BE2C (cell line): Measurements from ENCODE around the gene FAM110A.
"Not testable (repeated sequence)": the region's sequence is repeated elsewhere in the genome, so short reads cannot be mapped to it uniquely, and the experiment has no call there.

Source experiments
- DNase-seq: peaks from one replicate; pipeline ENCODE4 v3.0.0-alpha.2; 2020
- H3K27me3 ChIP-seq: fragments of 250-450 bp; sonication (Bioruptor Pico); 2 replicates; pipeline ENCODE4 v1.5.1; 2020; ENCODE audit warnings: mild to moderate bottlenecking
- H3K36me3 ChIP-seq: fragments of 250-450 bp; sonication (Bioruptor Pico); 2 replicates; pipeline ENCODE4 v1.5.1; 2020; ENCODE audit warnings: mild to moderate bottlenecking
- H3K4me1 ChIP-seq: fragments of 250-450 bp; sonication (Bioruptor Pico); 2 replicates; pipeline ENCODE4 v1.5.1; 2020
- H3K4me3 ChIP-seq: 2 replicates; pipeline ENCODE4 v1.5.1; 2011; ENCODE audit warnings: low read depth, low read length
- H3K9me3 ChIP-seq: fragments of 250-450 bp; sonication (Bioruptor Pico); 2 replicates; pipeline ENCODE4 v1.5.1; 2020
- TF ChIP-seq, protein P1 (sequence below): IDR thresholded peaks from 2 replicates; pipeline ENCODE4 v1.5.1; 2012; ENCODE audit warnings: mild to moderate bottlenecking, low read depth, low read length

The FAM110A gene

DNA sequence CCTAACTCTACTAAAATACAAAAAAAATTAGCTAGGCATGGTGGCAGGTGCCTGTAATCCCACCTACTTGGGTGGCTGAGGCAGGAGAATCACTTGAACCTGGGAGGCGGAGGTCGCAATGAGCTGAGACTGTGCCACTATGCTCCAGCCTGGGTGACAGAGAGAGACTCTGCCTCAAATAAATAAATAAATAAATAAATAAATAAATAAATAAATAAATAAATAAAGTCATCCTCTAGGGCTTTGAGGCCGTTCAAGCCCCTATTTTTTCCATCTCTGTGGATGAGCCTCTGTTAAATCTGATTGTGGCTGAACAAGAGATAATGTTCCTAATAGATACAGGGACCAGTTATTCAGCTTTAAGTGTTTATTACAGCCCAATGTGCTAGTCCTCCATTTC lies 31.8 kb upstream of the FAM110A start:
- Histone ChIP-seq H3K4me1 (no peaks in the 10 kb centered on the region), H3K36me3 (no peaks in the 10 kb centered on the region), H3K27me3 (no peaks in the 10 kb centered on the region), H3K4me3 (no peak overlapping the region), H3K9me3 (no peaks in the 10 kb centered on the region)
- TF ChIP-seq, protein P1, sequence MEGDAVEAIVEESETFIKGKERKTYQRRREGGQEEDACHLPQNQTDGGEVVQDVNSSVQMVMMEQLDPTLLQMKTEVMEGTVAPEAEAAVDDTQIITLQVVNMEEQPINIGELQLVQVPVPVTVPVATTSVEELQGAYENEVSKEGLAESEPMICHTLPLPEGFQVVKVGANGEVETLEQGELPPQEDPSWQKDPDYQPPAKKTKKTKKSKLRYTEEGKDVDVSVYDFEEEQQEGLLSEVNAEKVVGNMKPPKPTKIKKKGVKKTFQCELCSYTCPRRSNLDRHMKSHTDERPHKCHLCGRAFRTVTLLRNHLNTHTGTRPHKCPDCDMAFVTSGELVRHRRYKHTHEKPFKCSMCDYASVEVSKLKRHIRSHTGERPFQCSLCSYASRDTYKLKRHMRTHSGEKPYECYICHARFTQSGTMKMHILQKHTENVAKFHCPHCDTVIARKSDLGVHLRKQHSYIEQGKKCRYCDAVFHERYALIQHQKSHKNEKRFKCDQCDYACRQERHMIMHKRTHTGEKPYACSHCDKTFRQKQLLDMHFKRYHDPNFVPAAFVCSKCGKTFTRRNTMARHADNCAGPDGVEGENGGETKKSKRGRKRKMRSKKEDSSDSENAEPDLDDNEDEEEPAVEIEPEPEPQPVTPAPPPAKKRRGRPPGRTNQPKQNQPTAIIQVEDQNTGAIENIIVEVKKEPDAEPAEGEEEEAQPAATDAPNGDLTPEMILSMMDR: no peak
- no peak for DNase-seq

DNA sequence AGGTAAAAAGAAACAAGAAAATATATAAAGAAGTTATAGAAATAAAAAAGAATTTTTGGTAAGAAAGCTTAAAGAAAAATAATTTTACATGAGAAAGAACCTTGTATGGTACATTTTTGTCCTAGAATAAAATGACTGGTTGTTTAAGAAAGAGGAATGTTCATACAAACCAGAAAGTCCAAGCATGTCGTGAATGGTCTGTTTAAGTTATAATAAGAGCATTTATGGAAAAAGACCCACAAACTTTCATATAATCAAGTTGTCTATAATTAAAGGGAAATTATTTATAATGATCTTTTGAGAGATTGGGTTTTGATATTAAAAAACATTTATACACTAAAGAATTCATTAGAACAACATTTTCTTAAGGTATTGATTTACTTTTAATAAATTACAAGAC lies 27.8 kb upstream of the FAM110A start:
- TF ChIP-seq, protein P1: no peak
- no peaks in the 10 kb centered on the region for H3K36me3 ChIP-seq
- H3K4me3 ChIP-seq: no peak overlapping the region
- H3K4me1 ChIP-seq: no peaks in the 10 kb centered on the region
- H3K27me3 ChIP-seq: no peaks in the 10 kb centered on the region
- DNase-seq: no peak
- H3K9me3 ChIP-seq: no peaks in the 10 kb centered on the region

DNA sequence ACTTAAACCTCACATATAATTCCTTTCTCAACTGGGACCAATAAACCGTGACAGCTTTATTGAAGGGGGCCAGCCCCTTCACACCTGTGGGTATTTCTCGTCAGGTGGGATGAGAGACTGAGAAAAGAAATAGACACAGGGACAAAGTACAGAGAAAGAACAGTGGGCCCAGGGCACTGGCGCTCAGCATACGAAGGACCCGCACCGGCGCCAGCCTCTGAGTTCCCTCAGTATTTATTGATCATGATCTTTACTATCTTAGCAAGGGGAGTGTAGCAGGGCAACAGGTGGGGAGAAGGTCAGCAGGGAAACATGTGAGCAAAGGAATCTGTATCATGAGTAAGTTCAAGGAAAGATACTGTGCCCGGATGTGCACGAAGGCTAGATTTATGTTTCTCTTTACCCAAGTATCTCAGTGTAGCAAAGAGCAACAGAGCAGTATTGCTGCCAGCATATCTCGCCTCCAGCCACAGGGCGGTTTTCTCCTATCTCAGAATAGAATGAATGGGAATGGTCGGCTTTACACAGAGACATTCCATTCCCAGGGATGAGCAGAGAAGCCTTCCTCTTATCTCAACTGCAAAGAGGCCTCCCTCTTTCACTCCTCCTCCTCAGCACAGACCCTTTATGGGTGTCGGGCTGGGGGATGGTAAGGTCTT lies 21.6 kb upstream of the FAM110A start:
- not testable (repeated sequence) for H3K36me3 ChIP-seq, DNase-seq, H3K9me3 ChIP-seq

DNA sequence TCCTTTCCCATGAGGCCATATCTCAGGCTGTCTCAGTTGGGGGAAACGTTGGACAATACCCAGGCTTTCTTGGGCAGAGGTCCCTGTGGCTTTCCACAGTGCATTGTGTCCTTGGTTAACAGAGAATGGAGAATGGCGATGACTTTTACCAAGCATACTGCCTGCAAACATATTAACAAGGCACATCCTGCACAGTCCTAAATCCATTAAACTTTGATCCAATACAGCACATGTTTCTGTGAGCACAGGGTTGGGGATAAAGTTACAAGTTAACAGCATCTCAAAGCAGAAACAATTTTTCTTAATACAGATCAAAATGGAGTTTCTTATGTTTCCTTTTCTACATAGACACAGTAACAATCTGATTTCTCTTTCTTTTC lies 21.1 kb upstream of the FAM110A start:
- DNase-seq: not testable (repeated sequence)

More for the DNA sequence above, 21.6 kb upstream of the FAM110A start:
- H3K27me3 ChIP-seq, H3K4me3 ChIP-seq, H3K4me1 ChIP-seq: not testable (repeated sequence)

DNA sequence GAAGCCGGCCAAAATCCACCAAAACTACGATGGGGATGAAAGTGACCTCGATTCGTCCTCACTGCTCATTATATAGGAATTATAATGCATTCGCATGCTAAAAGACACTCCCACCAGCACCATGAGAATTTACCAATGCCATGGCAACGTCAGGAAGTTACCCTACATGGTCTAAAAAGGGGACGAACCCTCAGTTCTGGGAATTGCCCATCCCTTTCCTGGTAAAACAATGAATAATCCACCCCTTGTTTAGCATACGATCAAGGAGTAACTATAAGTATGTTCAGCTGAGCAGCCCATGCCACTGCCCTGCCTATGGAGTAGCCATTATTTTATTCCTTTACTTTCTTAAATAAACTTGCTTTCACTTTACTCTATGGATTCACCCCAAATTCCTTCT lies 20.1 kb upstream of the FAM110A start:
- TF ChIP-seq, protein P1: no peak
- Histone ChIP-seq H3K4me1 (no peaks in the 10 kb centered on the region), H3K9me3 (no peaks in the 10 kb centered on the region), H3K36me3 (no peaks in the 10 kb centered on the region), H3K27me3 (no peaks in the 10 kb centered on the region), H3K4me3 (no peak overlapping the region)
- no peak for DNase-seq

More for the DNA sequence above, 21.1 kb upstream of the FAM110A start:
- not testable (repeated sequence) for H3K4me1 ChIP-seq, H3K9me3 ChIP-seq, H3K27me3 ChIP-seq, H3K36me3 ChIP-seq, H3K4me3 ChIP-seq

DNA sequence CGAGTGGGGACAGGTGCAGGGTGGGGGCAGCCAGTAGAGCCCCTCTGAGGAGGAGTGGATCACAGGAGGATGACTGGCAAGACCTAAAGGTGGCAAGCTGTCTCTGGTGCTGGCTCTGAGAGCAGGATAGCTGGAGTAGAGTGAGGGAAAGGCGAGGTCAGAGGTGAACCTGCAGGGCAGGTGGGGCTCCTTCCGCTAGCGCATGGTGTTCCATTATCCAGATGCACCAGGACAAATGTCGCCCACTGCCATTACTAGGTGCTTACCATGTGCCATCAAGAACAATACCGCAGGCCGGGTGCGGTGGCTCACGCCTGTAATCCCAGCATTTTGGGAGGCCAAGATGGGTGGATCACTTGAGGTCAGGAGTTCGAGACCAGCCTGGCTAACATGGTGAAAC lies 18.3 kb upstream of the FAM110A start:
- Histone ChIP-seq H3K4me3 (no peak overlapping the region), H3K9me3 (no peaks in the 10 kb centered on the region), H3K4me1 (no peaks in the 10 kb centered on the region), H3K36me3 (no peaks in the 10 kb centered on the region), H3K27me3 (no peaks in the 10 kb centered on the region)
- DNase-seq: no peak
- TF ChIP-seq, protein P1: no peak

DNA sequence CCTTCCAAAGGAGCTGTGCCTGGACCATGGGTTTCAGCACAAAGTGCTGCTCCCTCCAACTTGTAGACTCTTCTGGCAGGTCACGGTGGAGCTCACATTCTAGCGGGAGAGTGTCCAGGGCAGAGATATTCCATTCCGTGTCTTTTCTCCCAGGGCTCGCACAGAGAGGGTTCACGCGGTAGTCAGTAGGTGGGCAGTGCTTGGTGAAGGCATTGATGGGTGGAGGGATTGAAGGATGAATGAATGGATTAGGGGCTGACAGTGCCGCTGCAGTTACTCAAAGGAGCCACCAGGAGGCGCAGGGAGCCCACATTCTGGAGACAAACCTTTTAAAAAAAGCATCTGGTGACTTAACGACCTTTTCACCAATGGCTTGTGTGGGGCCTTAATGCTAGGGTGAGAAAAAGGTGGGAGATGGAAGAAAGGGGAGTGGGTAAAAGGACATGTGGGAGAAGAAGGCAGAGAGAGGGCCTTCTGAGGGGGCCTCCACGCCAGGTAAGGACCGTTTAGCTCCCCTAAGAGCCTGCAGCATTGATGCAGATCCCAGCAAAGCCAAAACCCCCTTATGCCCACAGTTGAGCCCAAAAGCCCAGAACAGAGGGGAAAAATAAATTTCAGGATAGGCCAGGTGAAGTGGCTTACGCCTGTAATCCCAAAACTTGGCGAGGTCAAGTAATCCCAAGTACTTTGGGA lies 17.5 kb upstream of the FAM110A start:
- H3K4me1 ChIP-seq: no peaks in the 10 kb centered on the region
- peak; percentile 43 for DNase-seq
- TF ChIP-seq, protein P1: peak; percentile 87
- H3K27me3 ChIP-seq: no peaks in the 10 kb centered on the region
- no peaks in the 10 kb centered on the region for H3K36me3 ChIP-seq
- no peaks in the 10 kb centered on the region for H3K9me3 ChIP-seq
- H3K4me3 ChIP-seq: no peak overlapping the region
